HepG2 (cell line): ENCODE data around the gene CAPN9. TPM values are rescaled to one million over a fixed set of nuclear protein-coding genes. Genes with fewer than 3 reads are reported as not detected.

Experiments
- ARNT2 ChIP-seq: sonication (generic); formaldehyde crosslinking; IDR thresholded peaks from 2 replicates; pipeline ENCODE4 v1.8.0; 2022; ENCODE audit warnings: mild to moderate bottlenecking, low read depth, missing genetic modification reagents, moderate library complexity
- FLYWCH1 ChIP-seq: sonication (generic); formaldehyde crosslinking; IDR thresholded peaks from 2 replicates; pipeline ENCODE4 v1.8.1; 2023; ENCODE audit warnings: mild to moderate bottlenecking, missing genetic modification reagents
- FOXA1 ChIP-seq, 2 experiments: fragments of 450-650 bp in 1 of 2; sonication (generic) in 1 of 2; formaldehyde crosslinking in 1 of 2; IDR thresholded peaks; 2 replicates each; pipeline versions ENCODE4 v1.4.0 to v1.6.1; 2016 to 2020; ENCODE audit warnings: missing genetic modification reagents in 1 of 2
- FOXJ3 ChIP-seq: sonication (generic); formaldehyde crosslinking; IDR thresholded peaks from 2 replicates; pipeline ENCODE4 v1.4.0; 2020; ENCODE audit warnings: missing genetic modification reagents, mild to moderate bottlenecking, borderline replicate concordance
- FOXK2 ChIP-seq: fragments of 450-650 bp; IDR thresholded peaks from 2 replicates; pipeline ENCODE4 v1.6.1; 2016
- GATAD1 ChIP-seq: IDR thresholded peaks from 2 replicates; pipeline ENCODE4 v1.6.1; 2016; ENCODE audit warnings: missing genetic modification reagents, missing compliant biosample characterization
- HDAC1 ChIP-seq: sonication (generic); formaldehyde crosslinking; IDR thresholded peaks from 2 replicates; pipeline ENCODE4 v1.5.1; 2020; ENCODE audit warnings: mild to moderate bottlenecking, missing genetic modification reagents
- HDAC2 ChIP-seq: sonication (generic); formaldehyde crosslinking; IDR thresholded peaks from 2 replicates; pipeline ENCODE4 v1.4.0; 2020; ENCODE audit warnings: missing genetic modification reagents
- HMG20B ChIP-seq: conservative IDR thresholded peaks from 2 replicates; pipeline ENCODE4 v1.6.1; 2016; ENCODE audit warnings: missing genetic modification reagents, missing compliant biosample characterization
- HNF4G ChIP-seq, 2 experiments: sonication (generic) in 1 of 2; formaldehyde crosslinking in 1 of 2; IDR thresholded peaks; 2 replicates each; pipeline versions ENCODE4 v1.4.0 to v1.6.1; 2011 to 2020; ENCODE audit warnings: borderline replicate concordance in 2 of 2, low read depth in 2 of 2, mild to moderate bottlenecking in 2 of 2, low read length in 1 of 2, missing genetic modification reagents in 1 of 2, moderate library complexity in 1 of 2
- KDM3A ChIP-seq: IDR thresholded peaks from 2 replicates; pipeline ENCODE4 v1.6.1; 2018; ENCODE audit warnings: low read depth, missing compliant biosample characterization
- KDM4B ChIP-seq: sonication (generic); formaldehyde crosslinking; IDR thresholded peaks from 2 replicates; pipeline ENCODE4 v1.4.0; 2020; ENCODE audit warnings: missing genetic modification reagents
- NR2C2 ChIP-seq: sonication (generic); formaldehyde crosslinking; IDR thresholded peaks from 2 replicates; pipeline ENCODE4 v1.4.0; 2020; ENCODE audit warnings: missing genetic modification reagents, mild to moderate bottlenecking, moderate library complexity, borderline replicate concordance
- PHF21A ChIP-seq: sonication (generic); formaldehyde crosslinking; IDR thresholded peaks from 2 replicates; pipeline ENCODE4 v1.5.0; 2020; ENCODE audit warnings: mild to moderate bottlenecking, missing genetic modification reagents
- RFX5 ChIP-seq: IDR thresholded peaks from 2 replicates; pipeline ENCODE4 v1.6.1; 2011; ENCODE audit warnings: low read depth, low read length, improper control_type of control experiment
- SPEN ChIP-seq: sonication (generic); formaldehyde crosslinking; IDR thresholded peaks from 2 replicates; pipeline ENCODE4 v1.5.1; 2020; ENCODE audit warnings: low read depth, mild to moderate bottlenecking, missing genetic modification reagents
- ZBTB8A ChIP-seq: sonication (generic); formaldehyde crosslinking; IDR thresholded peaks from 2 replicates; pipeline ENCODE4 v1.4.0; 2020; ENCODE audit warnings: mild to moderate bottlenecking, low read depth, missing genetic modification reagents, borderline replicate concordance
- ZNF263 ChIP-seq: sonication (generic); formaldehyde crosslinking; IDR thresholded peaks from 2 replicates; pipeline ENCODE4 v1.4.0; 2020; ENCODE audit warnings: missing genetic modification reagents
- ZNF776 ChIP-seq: sonication (generic); formaldehyde crosslinking; IDR thresholded peaks from 2 replicates; pipeline ENCODE4 v1.4.0; 2020; ENCODE audit warnings: mild to moderate bottlenecking, missing genetic modification reagents
- ZNF780A ChIP-seq: sonication (generic); formaldehyde crosslinking; IDR thresholded peaks from 2 replicates; pipeline ENCODE4 v1.8.0; 2022; ENCODE audit warnings: mild to moderate bottlenecking, missing genetic modification reagents, moderate library complexity
- ZSCAN25 ChIP-seq: sonication (generic); formaldehyde crosslinking; IDR thresholded peaks from 2 replicates; pipeline ENCODE4 v1.8.0; 2022; ENCODE audit warnings: mild to moderate bottlenecking, missing genetic modification reagents
- polyA plus RNA-seq, 8 experiments: library from polyadenylated mRNA; depleted of rRNA in 3 of 8; stranded (reverse) in 7 of 8; unstranded in 1 of 8; fragments of >200 nt; fragmentation: Illumina TruSeq in 4 of 8; extraction: Trizol in 4 of 8; gene quantifications; 2 replicates each; pipeline versions ENCODE4 v1.2.1 to v1.2.3, GENCODE V29; 2011 to 2016; ENCODE audit warnings: low read depth in 4 of 8, missing spikeins in 1 of 8, mixed read lengths in 1 of 8; ENCODE audit not compliant: insufficient read depth in 1 of 8
- total RNA-seq, 5 experiments: library from RNA; depleted of rRNA; stranded (reverse); fragments of >200 nt; fragmentation: Illumina TruSeq; extraction: Trizol; gene quantifications; 2 replicates each; pipeline ENCODE4 v1.2.3, GENCODE V29; 2016; ENCODE audit warnings: low read depth in 1 of 5
- TF ChIP-seq, protein P1 (sequence below): sonication (generic); formaldehyde crosslinking; IDR thresholded peaks from 2 replicates; pipeline ENCODE4 v1.5.1; 2020; ENCODE audit warnings: mild to moderate bottlenecking, missing genetic modification reagents, moderate library complexity
- TF ChIP-seq, protein P2 (sequence below): sonication (generic); formaldehyde crosslinking; IDR thresholded peaks from 2 replicates; pipeline ENCODE4 v1.4.0; 2020; ENCODE audit warnings: mild to moderate bottlenecking, missing genetic modification reagents
- TF ChIP-seq, protein P3 (sequence below): sonication (generic); formaldehyde crosslinking; IDR thresholded peaks from 2 replicates; pipeline ENCODE4 v1.4.0; 2020; ENCODE audit warnings: mild to moderate bottlenecking, low read depth, missing genetic modification reagents

Gene CAPN9
- total and polyA plus RNA-seq, 2 of the 13 experiments (the other 11 are each of a cell fraction or from before 2014, with no cell fraction given), result 0.04 to 0.31 TPM

DNA sequence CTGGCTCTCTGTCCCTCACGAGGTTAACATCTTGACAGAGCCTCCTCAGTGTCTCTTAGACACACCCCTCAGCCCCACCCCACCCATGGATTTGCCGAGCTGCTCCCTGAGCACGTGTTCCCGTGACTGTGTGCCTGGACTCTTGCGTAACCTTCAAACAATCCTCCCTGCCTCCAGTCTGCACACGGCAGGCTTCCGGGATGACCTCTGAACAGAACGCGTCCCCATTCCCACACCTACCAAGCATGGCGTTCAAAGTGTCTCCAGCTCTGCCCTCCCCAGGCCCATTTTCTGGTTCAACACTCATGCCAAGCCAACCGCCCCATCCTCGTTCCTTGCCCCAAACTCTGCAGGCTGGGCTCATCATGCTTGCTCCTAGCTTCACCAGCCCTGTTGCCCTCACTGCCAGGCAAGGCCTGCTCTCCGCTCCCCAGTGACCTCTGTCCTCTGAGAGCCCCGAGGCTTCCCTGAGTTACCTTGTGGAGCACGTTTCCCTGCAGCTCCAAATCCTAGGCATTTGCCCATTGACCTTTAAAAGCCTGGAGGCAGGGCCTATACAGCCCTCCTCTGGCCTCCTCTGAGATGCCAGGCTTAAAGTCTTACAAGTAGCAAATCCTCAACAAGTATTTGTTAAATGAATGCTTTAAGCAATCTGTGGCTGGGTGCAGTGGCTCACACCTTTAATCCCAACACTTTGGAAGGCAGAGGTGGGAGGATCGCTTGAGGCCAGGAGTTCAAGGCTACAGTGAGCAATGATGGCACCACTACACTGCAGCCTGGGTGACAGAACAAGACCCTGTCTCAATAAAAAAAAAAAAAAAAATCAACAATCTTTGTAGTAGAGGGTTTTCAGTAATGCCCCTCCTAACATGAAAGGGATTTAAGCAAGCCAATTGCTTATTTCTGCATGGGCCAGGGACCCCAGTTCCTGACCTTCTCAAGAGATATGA, 38.3 kb upstream of the CAPN9 start (continued):
- TF ChIP-seq HMG20B (CRISPR knock-in tag), result peak; percentile 70; the same call in 1 of the 2 replicates
- TF ChIP-seq ARNT2 (CRISPR knock-in tag), result peak; percentile 95
- TF ChIP-seq, protein P1, sequence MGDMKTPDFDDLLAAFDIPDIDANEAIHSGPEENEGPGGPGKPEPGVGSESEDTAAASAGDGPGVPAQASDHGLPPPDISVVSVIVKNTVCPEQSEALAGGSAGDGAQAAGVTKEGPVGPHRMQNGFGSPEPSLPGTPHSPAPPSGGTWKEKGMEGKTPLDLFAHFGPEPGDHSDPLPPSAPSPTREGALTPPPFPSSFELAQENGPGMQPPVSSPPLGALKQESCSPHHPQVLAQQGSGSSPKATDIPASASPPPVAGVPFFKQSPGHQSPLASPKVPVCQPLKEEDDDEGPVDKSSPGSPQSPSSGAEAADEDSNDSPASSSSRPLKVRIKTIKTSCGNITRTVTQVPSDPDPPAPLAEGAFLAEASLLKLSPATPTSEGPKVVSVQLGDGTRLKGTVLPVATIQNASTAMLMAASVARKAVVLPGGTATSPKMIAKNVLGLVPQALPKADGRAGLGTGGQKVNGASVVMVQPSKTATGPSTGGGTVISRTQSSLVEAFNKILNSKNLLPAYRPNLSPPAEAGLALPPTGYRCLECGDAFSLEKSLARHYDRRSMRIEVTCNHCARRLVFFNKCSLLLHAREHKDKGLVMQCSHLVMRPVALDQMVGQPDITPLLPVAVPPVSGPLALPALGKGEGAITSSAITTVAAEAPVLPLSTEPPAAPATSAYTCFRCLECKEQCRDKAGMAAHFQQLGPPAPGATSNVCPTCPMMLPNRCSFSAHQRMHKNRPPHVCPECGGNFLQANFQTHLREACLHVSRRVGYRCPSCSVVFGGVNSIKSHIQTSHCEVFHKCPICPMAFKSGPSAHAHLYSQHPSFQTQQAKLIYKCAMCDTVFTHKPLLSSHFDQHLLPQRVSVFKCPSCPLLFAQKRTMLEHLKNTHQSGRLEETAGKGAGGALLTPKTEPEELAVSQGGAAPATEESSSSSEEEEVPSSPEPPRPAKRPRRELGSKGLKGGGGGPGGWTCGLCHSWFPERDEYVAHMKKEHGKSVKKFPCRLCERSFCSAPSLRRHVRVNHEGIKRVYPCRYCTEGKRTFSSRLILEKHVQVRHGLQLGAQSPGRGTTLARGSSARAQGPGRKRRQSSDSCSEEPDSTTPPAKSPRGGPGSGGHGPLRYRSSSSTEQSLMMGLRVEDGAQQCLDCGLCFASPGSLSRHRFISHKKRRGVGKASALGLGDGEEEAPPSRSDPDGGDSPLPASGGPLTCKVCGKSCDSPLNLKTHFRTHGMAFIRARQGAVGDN (CRISPR knock-in tag), result peak; percentile 99
- no peak for TF ChIP-seq ZNF776 (CRISPR knock-in tag)
- peak; percentile 71; the same call in 1 of the 2 replicates for TF ChIP-seq FLYWCH1 (CRISPR knock-in tag)
- peak; percentile 78 for TF ChIP-seq GATAD1 (CRISPR knock-in tag)
- TF ChIP-seq, protein P2, sequence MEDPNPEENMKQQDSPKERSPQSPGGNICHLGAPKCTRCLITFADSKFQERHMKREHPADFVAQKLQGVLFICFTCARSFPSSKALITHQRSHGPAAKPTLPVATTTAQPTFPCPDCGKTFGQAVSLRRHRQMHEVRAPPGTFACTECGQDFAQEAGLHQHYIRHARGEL, result no peak
- peak; percentile 58; the same call in 1 of the 2 replicates for TF ChIP-seq ZNF780A (CRISPR knock-in tag)
- peak; percentile 100 for TF ChIP-seq SPEN (CRISPR knock-in tag)
- no peak for TF ChIP-seq ZBTB8A (CRISPR knock-in tag)
- TF ChIP-seq NR2C2 (CRISPR knock-in tag), result peak; percentile 87
- TF ChIP-seq KDM3A (CRISPR knock-in tag), result peak; percentile 91
- peak; percentile 88 for TF ChIP-seq ZSCAN25 (CRISPR knock-in tag)
- TF ChIP-seq PHF21A (CRISPR knock-in tag), result peak; percentile 93
- TF ChIP-seq ZNF263 (CRISPR knock-in tag), result peak; percentile 72
- TF ChIP-seq HDAC1 (CRISPR knock-in tag), result peak; percentile 99
- no peak for TF ChIP-seq FOXJ3 (CRISPR knock-in tag)
- TF ChIP-seq HNF4G (IDR thresholded peaks at IDR 0.05; ENCODE audit: borderline replicate concordance, low read depth, low read length), result peak; percentile 96
- TF ChIP-seq HNF4G (CRISPR knock-in tag; IDR thresholded peaks at IDR 0.05; ENCODE audit: borderline replicate concordance, low read depth), result peak; percentile 98
- peak; percentile 98 for TF ChIP-seq HDAC2 (CRISPR knock-in tag)
- TF ChIP-seq FOXK2, result no peak
- TF ChIP-seq RFX5, result no peak
- TF ChIP-seq FOXA1 (IDR thresholded peaks at IDR 0.05), result no peak
- TF ChIP-seq FOXA1 (CRISPR knock-in tag; IDR thresholded peaks at IDR 0.05), result peak; percentile 51; the same call in 1 of the 2 replicates
- peak; percentile 88 for TF ChIP-seq KDM4B (CRISPR knock-in tag)
- TF ChIP-seq, protein P3, sequence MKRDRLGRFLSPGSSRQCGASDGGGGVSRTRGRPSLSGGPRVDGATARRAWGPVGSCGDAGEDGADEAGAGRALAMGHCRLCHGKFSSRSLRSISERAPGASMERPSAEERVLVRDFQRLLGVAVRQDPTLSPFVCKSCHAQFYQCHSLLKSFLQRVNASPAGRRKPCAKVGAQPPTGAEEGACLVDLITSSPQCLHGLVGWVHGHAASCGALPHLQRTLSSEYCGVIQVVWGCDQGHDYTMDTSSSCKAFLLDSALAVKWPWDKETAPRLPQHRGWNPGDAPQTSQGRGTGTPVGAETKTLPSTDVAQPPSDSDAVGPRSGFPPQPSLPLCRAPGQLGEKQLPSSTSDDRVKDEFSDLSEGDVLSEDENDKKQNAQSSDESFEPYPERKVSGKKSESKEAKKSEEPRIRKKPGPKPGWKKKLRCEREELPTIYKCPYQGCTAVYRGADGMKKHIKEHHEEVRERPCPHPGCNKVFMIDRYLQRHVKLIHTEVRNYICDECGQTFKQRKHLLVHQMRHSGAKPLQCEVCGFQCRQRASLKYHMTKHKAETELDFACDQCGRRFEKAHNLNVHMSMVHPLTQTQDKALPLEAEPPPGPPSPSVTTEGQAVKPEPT (CRISPR knock-in tag), result no peak
